Neural cell (in vitro differentiated cells): ENCODE measurements around the gene AFTPH.

Experiments used
- EZH2 ChIP-seq: fragments of 200-600, 300-800 bp; shearing (Covaris generic), sonication (generic); IDR thresholded peaks from 2 replicates; pipeline ENCODE4 v1.6.1; 2014; ENCODE audit warnings: antibody characterized with exemption, low read length, borderline replicate concordance, mild to moderate bottlenecking; ENCODE audit not compliant: insufficient read depth, poor library complexity, severe bottlenecking
- TAF1 ChIP-seq: IDR thresholded peaks from 2 replicates; pipeline ENCODE4 v1.6.1; 2012; ENCODE audit warnings: low read depth
- TF ChIP-seq, protein P1 (sequence below): fragments of 450-650 bp; IDR thresholded peaks from 2 replicates; pipeline ENCODE4 v1.5.1; 2014; ENCODE audit warnings: antibody characterized with exemption, mild to moderate bottlenecking, moderate library complexity; ENCODE audit not compliant: poor library complexity, severe bottlenecking

DNA sequence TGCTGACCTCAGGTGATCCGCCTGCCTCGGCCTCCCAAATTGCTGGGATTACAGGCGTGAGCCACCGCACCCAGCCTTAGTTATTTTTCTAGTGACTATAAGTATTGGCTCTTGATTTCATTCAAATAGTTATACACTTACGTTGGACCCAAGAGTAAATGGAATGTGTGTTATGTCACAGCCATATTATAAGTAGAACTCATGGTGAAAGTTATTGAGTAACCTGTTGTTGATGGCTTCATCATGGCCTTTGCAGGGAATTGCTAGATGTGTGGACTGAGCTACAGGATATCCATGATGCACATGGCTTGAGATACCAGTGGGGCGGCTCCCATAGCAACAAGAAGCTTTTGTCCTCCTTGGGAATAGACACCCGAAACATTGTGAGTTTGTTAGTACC, 44.7 kb downstream of the AFTPH start:
- TF ChIP-seq, protein P1, sequence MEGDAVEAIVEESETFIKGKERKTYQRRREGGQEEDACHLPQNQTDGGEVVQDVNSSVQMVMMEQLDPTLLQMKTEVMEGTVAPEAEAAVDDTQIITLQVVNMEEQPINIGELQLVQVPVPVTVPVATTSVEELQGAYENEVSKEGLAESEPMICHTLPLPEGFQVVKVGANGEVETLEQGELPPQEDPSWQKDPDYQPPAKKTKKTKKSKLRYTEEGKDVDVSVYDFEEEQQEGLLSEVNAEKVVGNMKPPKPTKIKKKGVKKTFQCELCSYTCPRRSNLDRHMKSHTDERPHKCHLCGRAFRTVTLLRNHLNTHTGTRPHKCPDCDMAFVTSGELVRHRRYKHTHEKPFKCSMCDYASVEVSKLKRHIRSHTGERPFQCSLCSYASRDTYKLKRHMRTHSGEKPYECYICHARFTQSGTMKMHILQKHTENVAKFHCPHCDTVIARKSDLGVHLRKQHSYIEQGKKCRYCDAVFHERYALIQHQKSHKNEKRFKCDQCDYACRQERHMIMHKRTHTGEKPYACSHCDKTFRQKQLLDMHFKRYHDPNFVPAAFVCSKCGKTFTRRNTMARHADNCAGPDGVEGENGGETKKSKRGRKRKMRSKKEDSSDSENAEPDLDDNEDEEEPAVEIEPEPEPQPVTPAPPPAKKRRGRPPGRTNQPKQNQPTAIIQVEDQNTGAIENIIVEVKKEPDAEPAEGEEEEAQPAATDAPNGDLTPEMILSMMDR = no peak
- TF ChIP-seq TAF1 (no peak), EZH2 (no peak)
